Right lobe of liver (tissue), 4 donors: ENCODE results near the gene TGFBR3.

ENCODE experiments used
- CTCF ChIP-seq, 4 donors: fragments of 200-600 bp in 3 of 4; fragments of 450-650 bp in 1 of 4; IDR thresholded peaks; one replicate each; pipeline versions ENCODE4 v1.5.1 to v1.8.0; 2016 to 2022; ENCODE audit warnings: antibody characterized with exemption in 4 of 4, mild to moderate bottlenecking in 2 of 4
- POLR2A ChIP-seq: fragments of 450-650 bp; IDR thresholded peaks from one replicate; pipeline ENCODE4 v1.6.1; 2017; ENCODE audit warnings: antibody characterized with exemption, mild to moderate bottlenecking
- donor health status: DM: no; HTN: no; CAD: no.
- donor health status: DM: no; HTN: no; CAD: no.
- donor health status: DM: no; HTN: yes; CAD: no.

GRCh38 chr1:91901231-91901630 lies 15.3 kb upstream of the TGFBR3 start:
- no peak for TF ChIP-seq CTCF (IDR thresholded peaks at IDR 0.05)
- no peak for TF ChIP-seq POLR2A
